GM18519 (cell line): ENCODE measurements around the gene EBI3.
"Not testable (repeated sequence)": the region's sequence is repeated elsewhere in the genome, so short reads cannot be mapped to it uniquely, and the experiment has no call there.

Experiments used
- ATAC-seq: cut with Tn5 transposase; IDR thresholded peaks from one replicate; pipeline ENCODE4 v1.9.1; 2021; ENCODE audit warnings: mild to moderate bottlenecking, moderate library complexity; ENCODE audit not compliant: unreplicated experiment, low FRiP score

Gene EBI3

GRCh38 chr19:4199699-4200293 is 29.5 kb upstream of the EBI3 start:
- ATAC-seq = no peak

DNA sequence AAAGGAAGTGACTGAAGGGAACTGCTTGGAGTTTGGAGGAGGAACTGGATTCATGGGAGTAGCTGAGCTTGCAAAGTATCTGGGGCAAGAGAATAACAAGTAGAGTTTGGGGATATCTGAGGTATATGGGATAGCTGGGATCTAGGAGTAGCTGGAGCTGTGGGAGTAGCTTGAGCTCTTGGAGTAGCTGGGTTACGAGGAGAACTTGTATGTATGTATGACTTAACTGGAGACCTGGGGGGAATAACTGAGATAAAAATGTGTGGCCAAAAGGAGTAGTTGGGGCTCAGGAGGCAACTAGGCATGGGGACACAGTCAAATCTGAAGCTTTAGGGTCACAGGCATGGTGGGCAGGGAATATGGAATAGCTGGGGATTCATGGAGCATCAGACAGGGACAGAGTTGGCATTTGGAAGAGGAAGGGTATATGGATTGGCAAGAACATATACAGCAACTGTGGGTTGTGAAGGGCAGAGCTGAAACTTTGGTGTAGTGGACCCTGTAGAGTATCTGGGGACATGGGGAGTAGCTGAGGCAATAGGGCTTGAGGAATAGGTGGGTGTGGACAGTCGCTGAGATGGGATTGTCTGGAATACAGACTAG is 28.3 kb upstream of the EBI3 start:
- no peak for ATAC-seq

GRCh38 chr19:4201798-4202197 is 27.5 kb upstream of the EBI3 start:
- no peak for ATAC-seq

DNA sequence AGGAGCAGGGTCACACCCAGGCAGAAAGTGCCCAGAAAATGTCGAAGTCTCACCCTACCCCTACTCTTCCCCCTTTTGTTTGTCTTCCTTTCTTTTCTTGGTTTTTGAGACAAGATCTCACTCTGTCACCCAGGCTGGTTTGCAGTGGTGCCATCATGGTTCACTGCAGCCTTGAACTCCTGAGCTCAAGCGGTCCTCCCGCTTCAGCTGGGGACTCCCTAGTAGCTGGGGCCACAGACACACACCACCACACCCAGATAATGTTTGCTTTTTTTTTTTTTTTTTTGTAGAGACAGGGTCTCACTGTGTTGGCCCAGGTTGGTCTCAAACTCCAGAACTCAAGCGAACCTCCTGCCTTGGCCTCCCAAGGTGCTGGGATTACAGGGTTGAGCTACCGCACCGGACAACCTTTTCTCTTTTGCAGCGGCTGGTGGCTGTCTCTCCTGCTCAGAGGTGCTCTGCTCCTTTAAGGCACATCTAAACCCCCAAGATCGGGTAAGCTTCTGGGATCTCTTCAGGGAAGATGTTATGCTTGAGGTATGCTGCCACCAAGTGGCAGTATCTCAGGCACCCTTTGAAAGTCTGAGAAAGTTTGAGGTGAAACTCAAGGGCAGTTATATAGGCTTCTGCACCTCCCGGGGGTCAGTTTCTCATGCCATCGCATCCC is 22.4 kb upstream of the EBI3 start:
- ATAC-seq = no peak

DNA sequence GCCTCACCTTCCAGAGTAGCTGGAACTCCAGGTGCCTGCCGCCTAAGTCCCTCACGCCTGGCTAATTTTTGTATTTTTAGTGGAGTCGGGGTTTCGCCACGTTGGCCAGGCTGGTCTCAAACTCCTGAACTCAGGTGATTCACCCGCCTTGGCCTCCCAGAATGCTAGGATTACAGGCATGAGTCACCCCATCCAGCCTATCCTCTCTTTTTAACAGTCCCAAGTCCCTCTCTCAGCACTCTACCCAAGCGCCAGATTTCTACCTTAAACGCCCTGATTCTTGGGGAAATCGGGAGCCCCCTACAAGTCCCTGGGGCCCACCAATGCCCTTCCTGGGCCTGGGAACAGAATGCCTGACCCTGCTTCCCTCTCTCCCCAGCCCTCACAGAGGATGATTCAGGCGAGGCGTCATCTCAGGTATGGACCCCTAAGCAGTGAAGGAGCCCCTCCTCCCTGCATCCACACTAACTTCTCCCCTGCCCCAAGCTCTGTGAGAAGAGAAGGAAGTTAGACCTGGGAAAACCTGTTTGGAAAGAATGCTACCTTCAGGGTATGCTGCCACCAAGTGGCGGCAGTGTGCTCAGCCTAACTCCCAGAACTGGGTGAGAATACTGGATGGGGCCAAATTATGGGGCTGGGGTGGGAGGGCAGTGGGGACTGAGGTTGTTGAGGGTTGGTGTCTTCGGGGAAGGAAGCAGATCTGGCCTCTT is 20.8 kb upstream of the EBI3 start:
- no peak for ATAC-seq

DNA sequence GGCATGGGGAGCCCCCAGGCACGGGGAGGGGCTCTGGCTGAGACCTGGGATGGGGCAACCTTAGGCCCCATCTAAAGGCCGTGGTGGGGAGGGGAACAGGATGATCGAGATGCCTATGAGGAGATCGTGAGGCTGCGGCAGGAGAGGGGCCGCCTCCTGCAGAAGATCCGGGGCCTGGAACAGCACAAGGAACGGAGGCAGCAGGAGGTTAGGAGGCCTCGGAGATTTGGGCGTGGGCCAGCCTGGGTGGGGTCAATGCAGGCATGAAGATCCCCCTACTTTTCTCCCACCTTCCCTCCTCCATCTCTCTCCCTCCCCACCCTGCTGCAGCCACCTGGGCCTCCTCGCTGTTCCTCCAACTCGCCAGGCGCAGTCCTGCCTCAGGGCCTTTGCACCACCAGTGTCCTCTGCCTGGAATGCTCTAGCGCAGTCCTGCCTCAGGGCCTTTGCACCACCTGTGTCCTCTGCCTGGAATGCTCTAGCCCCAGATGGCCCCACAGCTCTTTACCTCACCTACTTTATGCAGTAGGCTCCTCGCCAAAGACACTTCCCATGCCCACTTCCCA is 19.1 kb upstream of the EBI3 start:
- ATAC-seq = no peak

GRCh38 chr19:4213116-4213515 is 16.2 kb upstream of the EBI3 start:
- ATAC-seq = no peak

- no peak for ATAC-seq
Measured at GRCh38 chr19:4215807-4216206, 13.5 kb upstream of the EBI3 start.

DNA sequence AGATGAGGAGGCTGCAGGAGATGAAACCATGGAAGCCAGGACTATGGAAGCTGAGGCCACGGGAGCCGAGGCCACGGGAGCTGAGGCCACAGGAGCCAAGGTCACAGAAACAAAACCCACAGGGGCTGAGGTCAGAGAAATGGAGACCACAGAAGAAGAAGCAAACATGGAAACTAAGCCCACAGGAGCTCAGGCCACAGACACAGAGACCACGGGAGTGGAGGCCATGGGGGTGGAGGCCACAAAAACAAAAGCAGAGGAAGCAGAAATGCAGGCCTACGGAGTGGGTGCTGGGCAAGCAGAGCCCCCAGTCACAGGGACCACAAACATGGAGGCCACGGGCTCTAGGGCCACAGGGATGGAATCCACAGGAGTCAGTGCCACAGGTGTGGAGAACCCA is 12.5 kb upstream of the EBI3 start:
- ATAC-seq = no peak

- no peak for ATAC-seq
Measured at GRCh38 chr19:4217429-4218264, 11.7 kb upstream of the EBI3 start.

GRCh38 chr19:4218523-4218922 is 10.8 kb upstream of the EBI3 start:
- not testable (repeated sequence) for ATAC-seq

- ATAC-seq = no peak
Measured at GRCh38 chr19:4220188-4220587, 9.1 kb upstream of the EBI3 start.

GRCh38 chr19:4224470-4224869 is 4.9 kb upstream of the EBI3 start:
- no peak for ATAC-seq

DNA sequence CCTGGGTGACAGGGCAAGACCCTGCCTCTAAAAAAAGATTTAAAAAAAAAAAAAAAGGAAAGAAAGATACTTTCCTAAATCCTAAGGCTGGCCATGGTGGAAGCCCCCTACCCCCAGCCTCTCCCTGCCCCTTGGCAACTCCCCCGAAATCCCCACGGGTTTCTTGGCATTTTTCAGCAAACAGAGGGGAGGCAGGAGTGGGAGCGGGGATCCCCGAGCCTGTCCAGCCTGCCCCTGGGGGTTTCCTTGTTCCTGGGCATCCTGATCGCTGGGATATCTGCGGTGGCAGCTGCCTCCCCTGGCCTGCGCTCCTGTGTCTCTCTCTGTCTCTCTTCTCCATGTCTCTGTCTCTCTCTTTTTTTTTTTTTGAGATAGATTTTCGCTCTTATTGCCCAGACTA is 3.4 kb upstream of the EBI3 start:
- ATAC-seq = no peak

GRCh38 chr19:4227771-4228170 is 1.6 kb upstream of the EBI3 start:
- no peak for ATAC-seq

DNA sequence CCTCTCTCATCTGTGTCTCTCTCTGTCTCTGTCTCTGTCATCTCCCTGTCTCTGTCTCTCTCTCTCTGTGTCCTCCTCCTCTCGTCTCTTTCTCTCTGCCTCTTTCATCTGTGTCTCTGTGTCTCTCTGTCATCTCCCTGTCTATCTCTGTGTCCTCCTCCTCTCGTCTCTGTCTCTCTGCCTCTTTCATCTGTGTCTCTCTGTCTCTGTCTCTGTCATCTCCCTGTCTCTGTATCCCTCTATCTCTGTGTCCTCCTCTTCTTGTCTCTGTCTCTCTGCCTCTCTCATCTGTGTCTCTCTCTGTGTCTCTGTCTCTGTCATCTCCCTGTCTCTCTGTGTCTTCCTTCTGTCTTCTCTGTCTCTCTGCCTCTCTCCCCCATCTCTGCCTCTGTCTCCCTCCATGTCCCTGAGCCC is 551 bp upstream of the EBI3 start:
- no peak for ATAC-seq

GRCh38 chr19:4230237-4230636 is 914 bp downstream of the EBI3 start:
- not testable (repeated sequence) for ATAC-seq

- not testable (repeated sequence) for ATAC-seq
Measured at GRCh38 chr19:4231521-4231920, 2.2 kb downstream of the EBI3 start.

GRCh38 chr19:4232139-4232538 is 2.8 kb downstream of the EBI3 start:
- ATAC-seq = not testable (repeated sequence)

- no peak for ATAC-seq
Measured at GRCh38 chr19:4232614-4233281, 3.4 kb downstream of the EBI3 start.
